Dermis blood vessel endothelial cell (primary cell): Measurements from ENCODE around the gene TTPAL. TPM values are rescaled to one million over a fixed set of nuclear protein-coding genes. Genes with fewer than 3 reads are reported as not detected.

ENCODE experiments used
- DNase-seq: peaks from one replicate; pipeline ENCODE4 v3.0.0; 2010
- total RNA-seq: library from RNA; depleted of rRNA; stranded (reverse); fragments of >200 nt; gene quantifications from 2 replicates; pipeline ENCODE4 v1.2.3, GENCODE V29; 2014

The TTPAL gene
- total RNA-seq, 1 donor from 2014 or later: 3.4 TPM

- DNase-seq: no peak
These were observed 33.2 kb upstream of the TTPAL start for GRCh38 chr20:44442298-44443070.

- no peak for DNase-seq
These were observed 29.6 kb upstream of the TTPAL start for GRCh38 chr20:44445742-44446710.

GRCh38 chr20:44447827-44448419 is 27.8 kb upstream of the TTPAL start:
- no peak for DNase-seq

DNA sequence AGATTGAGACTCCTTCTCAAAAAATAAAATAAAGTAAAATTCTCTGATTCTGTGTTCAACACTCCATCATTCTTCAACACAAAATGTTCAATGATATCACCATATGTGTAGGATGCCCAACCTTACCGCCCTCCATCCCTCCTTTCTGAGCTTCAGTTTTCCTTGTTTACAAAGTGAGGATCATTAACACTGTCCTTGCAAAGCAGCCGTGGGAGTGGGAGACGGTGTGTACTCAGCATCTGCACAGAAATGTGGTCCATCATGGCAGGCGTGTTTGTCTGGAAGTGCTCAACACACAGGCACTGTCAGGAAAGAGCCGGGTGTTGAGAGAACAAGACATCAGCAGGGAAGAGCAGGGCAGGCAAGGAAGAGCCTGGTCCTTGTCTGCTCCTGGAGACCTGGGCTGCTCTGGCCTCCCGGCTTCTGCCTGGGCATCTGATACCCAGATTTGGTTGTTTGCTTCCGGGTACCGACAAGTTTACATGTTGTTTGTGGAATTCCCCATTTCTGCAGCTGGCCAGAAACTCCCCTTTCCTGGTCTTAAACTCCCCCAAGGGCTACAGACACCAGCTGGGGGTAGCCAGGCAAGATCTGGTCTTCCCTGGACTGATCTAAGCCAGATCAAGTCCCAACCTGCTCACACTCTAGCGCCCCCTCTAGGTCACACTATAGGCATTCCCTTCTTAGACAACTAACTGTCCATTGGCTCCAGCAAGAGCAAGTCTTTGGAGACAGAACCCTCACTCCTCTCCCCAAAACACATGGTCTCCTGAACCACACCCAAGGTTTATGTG is 26.7 kb upstream of the TTPAL start:
- peak; percentile 31 for DNase-seq

DNA sequence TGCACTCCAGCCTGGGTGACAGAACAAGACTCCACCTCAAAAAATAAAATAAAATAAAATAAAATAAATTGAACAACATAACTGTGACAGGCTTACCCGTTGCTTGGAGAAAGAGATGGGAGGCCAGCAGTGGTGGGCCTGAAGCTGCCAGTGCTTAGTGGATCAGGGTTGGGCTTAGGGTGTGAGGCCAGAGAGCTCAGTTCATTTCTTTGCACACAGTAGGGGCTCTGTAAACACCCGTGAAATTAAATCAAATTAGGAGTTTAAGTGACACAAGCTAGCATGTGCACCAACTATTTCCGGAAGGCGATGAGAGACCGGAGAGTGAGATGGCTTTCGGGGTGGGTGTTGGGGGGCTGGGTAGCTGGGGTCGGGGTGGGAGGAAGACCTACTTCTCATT is 25.8 kb upstream of the TTPAL start:
- DNase-seq: no peak

GRCh38 chr20:44450281-44450889 is 25.3 kb upstream of the TTPAL start:
- DNase-seq: no peak

GRCh38 chr20:44450903-44451450 is 24.7 kb upstream of the TTPAL start:
- no peak for DNase-seq

- DNase-seq: no peak
These were observed 21.2 kb upstream of the TTPAL start for GRCh38 chr20:44454306-44454963.

DNA sequence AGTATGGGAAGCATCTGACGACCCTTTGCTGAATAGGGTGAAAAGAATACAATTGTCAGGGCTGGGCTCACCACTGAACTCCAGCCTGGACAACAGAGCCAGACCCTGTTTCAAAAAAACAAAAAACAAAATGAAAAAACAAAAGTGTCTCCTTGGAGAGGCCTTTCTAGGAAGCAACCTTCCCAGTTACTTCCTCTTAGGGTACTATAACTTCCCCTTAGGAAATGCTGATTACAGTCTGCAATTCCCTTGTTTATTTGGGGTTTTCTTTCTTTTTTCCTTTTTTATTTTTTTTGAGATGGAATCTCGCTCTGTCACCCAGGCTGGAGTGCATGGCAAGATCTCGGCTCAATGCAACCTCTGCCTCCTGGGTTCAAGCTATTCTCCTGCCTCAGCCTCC is 20.5 kb upstream of the TTPAL start:
- DNase-seq: no peak

DNA sequence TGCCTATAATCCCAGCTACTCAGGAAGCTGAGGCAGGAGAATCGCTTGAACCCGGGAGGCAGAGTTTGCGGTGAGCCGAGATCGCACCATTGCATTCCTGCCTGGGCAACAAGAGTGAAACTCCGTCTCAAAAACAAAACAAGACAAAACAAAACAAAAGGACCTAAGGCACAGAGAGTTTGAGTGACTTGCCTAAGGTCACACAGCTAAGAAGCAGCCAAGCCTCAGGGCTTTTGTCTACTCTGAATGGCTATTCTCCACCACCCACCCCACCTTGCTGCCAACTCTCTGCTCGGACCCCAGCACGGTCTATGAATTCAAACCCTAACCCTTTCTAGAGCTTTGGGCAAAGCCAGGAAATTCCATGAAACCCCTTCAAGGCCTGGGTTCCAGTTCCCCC is 19.1 kb upstream of the TTPAL start:
- no peak for DNase-seq

GRCh38 chr20:44457016-44457415 is 18.7 kb upstream of the TTPAL start:
- DNase-seq: no peak

- DNase-seq: no peak
These were observed 16.4 kb upstream of the TTPAL start for GRCh38 chr20:44459271-44459670.

DNA sequence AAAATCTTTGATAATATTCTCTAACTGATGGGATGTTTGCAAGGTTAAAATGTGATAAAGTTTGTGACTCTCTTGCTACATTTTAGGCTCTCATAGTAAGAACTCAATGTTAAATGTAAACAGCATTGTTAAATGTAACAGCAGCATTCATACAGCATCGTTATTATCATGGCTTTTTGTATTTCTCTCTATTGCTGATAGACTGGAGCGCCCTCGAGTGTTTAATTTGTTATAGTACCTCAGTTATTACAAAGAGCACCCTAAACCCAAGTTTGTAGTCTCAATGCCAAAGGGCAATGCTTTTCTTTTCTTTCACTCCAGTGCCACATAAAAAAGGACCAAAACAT is 14.9 kb upstream of the TTPAL start:
- peak; percentile 47 for DNase-seq

- no peak for DNase-seq
These were observed 14.4 kb upstream of the TTPAL start for GRCh38 chr20:44461142-44461802.

- DNase-seq: no peak
These were observed 13.9 kb upstream of the TTPAL start for GRCh38 chr20:44461803-44462174.

DNA sequence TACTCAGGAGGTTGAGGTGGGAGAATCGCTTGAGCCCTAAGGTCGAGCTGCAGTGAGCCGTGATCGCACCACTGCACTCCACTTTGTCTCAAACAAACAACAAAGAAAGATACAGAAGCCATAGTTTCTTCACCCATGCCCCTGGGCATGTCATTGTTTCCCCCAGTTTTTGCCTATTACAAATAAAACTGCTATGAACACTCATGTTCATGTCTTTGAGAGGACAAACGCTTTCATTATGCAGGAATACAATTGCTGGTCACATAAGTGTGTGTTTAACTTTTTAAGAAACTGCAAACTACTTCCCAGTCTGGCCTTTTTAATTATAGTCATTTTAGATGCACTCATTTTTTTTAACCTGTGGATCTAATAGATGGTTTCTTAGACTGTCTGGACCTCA is 12.2 kb upstream of the TTPAL start:
- no peak for DNase-seq

- no peak for DNase-seq
These were observed 11.2 kb upstream of the TTPAL start for GRCh38 chr20:44464514-44464913.

- no peak for DNase-seq
These were observed 10.6 kb upstream of the TTPAL start for GRCh38 chr20:44465001-44465560.

DNA sequence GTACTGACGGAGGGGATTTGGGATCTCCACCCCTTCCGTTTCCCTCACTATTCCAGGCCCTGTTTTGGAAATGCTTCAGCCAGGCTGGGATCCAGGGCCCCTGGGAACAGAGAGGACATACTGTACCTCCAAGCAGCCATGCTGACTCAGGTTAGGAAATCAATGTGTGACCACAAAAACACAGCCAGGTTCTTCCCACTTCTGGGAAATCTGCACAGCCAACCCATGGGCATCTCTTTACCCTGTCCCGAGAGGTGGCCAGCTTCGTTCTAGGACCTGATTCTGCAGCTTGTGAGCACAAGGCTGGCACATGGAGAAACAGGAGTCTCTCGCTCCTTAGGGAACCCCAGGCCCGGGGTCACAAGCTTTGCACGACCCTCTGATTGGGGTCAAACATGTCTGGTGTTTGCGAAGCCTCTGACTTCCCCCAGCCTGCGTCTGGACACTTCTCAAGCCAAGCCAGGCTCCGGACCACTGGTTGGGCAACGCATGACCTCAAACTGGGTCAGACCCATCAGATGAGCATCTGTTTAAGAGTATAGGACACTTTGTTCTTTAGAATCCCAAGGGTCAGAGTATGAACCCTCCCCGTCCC is 8.3 kb upstream of the TTPAL start:
- DNase-seq: no peak
